C4-2B (cell line): Measurements from ENCODE around the gene SOD2.

Experiments used
- CTCF ChIP-seq: fragments of 450-650 bp; conservative IDR thresholded peaks from 2 replicates; pipeline ENCODE4 v1.5.1; 2017; ENCODE audit warnings: mild to moderate bottlenecking
- ZFX ChIP-seq: fragments of 450-650 bp; IDR thresholded peaks from 2 replicates; pipeline ENCODE4 v1.6.1; 2017

DNA sequence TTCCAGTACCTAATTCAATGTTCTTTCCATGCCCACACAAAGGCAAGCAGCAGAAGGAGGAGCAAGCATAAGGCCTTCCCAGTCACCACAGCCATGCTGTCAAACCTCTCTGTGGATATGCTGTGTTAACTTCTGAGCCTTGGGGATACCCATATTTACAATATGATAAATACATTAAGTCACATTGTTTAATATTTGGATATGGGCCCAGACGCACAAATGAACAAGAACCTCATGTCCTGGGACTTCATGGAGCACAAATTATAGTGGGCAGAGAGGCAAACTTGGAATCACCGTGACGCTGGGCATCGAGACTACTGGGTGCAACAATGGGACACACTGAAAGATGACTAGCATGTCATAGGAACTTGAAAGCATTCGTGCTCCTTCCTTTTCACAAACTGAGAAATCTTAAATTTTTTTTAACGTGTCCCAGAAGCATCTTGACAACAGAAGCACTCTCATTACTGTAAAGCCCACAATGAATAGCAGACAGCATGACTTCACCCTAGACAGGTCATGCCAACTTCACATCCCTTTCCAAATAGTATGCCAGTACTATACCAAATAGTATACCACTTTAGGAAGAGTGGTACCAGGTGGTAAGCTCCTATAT, 16.0 kb downstream of the SOD2 start:
- no peak for TF ChIP-seq CTCF
- TF ChIP-seq ZFX = no peak
